Gastrocnemius medialis (tissue), 4 donors: ENCODE measurements around the gene KIF21B.

Experiments used
- CTCF ChIP-seq, 5 experiments: fragments of 450-650 bp in 3 of 5; fragments of 200-600 bp in 2 of 5; sonication (generic) in 2 of 5; IDR thresholded peaks in 4 of 5; conservative IDR thresholded peaks in 1 of 5; 1 replicate in 4 of 5; 2 replicates in 1 of 5; pipeline ENCODE4 v1.5.1; 2016 to 2019; ENCODE audit warnings: antibody characterized with exemption in 5 of 5, mild to moderate bottlenecking in 3 of 5, moderate library complexity in 3 of 5
- POLR2A ChIP-seq, 2 donors: fragments of 450-650 bp; IDR thresholded peaks; one replicate each; pipeline ENCODE4 v1.6.1; 2017; ENCODE audit warnings: antibody characterized with exemption in 2 of 2, mild to moderate bottlenecking in 2 of 2, moderate library complexity in 2 of 2

DNA sequence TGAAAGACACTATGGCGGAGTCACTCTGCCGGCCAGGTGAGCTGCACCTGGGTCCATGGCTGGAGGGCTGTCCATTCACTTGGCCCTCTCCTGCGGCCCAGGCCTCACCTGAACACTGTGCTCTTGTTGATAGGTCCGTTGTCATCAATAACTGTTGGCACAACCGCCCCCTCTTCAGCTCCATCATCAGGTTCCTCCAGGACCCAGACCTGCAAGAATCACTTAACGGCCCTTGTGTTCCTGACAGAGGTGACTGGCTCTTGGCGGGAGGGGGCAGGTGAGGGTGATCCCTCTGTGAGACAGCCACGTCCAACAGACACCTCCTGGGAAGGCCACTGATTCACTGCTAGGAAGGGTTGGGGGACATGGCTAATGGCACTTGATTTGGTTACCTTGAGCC lies 73.9 kb downstream of the KIF21B start:
- TF ChIP-seq CTCF (IDR thresholded peaks at IDR 0.05 in 4 of 5, conservative IDR thresholded peaks at IDR 0.05 in 1 of 5) (no peak), POLR2A (IDR thresholded peaks at IDR 0.05) (no peak)
